IMR-90 (cell line): Measurements from ENCODE around the gene NTRK3. TPM values are rescaled to one million over a fixed set of nuclear protein-coding genes. Genes with fewer than 3 reads are reported as not detected.

Source experiments
- ATAC-seq: fragments of 200-7000 bp; cut with Tn5 transposase; 2 replicates; pipeline ENCODE4 v1.9.1; 2020; ENCODE audit warnings: low read depth, mild to moderate bottlenecking, moderate library complexity
- BruUV-seq: library from RNA; stranded (reverse); fragments of 400-500 nt; replicated peaks from 2 replicates; lab custom pipeline; 2021; lab: Mats Ljungman, UMichigan
- CTCF ChIA-PET: fragments of 300-600 bp; formaldehyde crosslinking; extraction: SDS; loops from one replicate; lab custom pipeline; 2021; ENCODE audit warnings: antibody characterized with exemption; lab: Yijun Ruan, JAX
- POLR2A ChIA-PET: fragments of 300-600 bp; sonication (Branson Sonifier 250); formaldehyde crosslinking; loops from one replicate; lab custom pipeline; 2022; ENCODE audit warnings: antibody characterized with exemption; ENCODE audit not compliant: unreplicated experiment; lab: Charles Lee
- DNase-seq: peaks from one replicate; pipeline ENCODE4 v3.0.0; 2013
- H2AFZ ChIP-seq: replicated peaks from 2 replicates; pipeline ENCODE3; 2013; ENCODE audit warnings: low read length, mild to moderate bottlenecking; ENCODE audit not compliant: poor library complexity
- H2AK5ac ChIP-seq: 2 replicates; pipeline ENCODE4 v1.6.1; 2013; ENCODE audit warnings: low read depth, low read length, inconsistent platforms
- H2AK9ac ChIP-seq: replicated peaks from 2 replicates; pipeline ENCODE3; 2013; ENCODE audit warnings: mild to moderate bottlenecking, low read depth, low read length, moderate library complexity; ENCODE audit not compliant: poor library complexity
- H2BK120ac ChIP-seq: 2 replicates; pipeline ENCODE4 v1.6.1; 2013; ENCODE audit warnings: low read depth, low read length, inconsistent platforms
- H2BK15ac ChIP-seq: 3 replicates; pipeline ENCODE4 v1.6.1; 2013; ENCODE audit warnings: low read depth, low read length, inconsistent platforms
- H2BK20ac ChIP-seq: 2 replicates; pipeline ENCODE4 v1.6.1; 2013; ENCODE audit warnings: low read depth, mild to moderate bottlenecking, inconsistent platforms, low read length, moderate library complexity
- H2BK5ac ChIP-seq: 2 replicates; pipeline ENCODE4 v1.6.1; 2013; ENCODE audit warnings: mild to moderate bottlenecking, low read depth, low read length, inconsistent platforms; ENCODE audit not compliant: poor library complexity, severe bottlenecking
- H3K14ac ChIP-seq: replicated peaks from 2 replicates; pipeline ENCODE4 v1.6.1; 2013; ENCODE audit warnings: low read depth, low read length, inconsistent platforms
- H3K18ac ChIP-seq: 2 replicates; pipeline ENCODE4 v1.6.1; 2013; ENCODE audit warnings: low read depth, low read length, control low read depth
- H3K23ac ChIP-seq: 2 replicates; pipeline ENCODE4 v1.6.1; 2013; ENCODE audit warnings: low read depth, low read length, inconsistent platforms
- H3K27ac ChIP-seq: 2 replicates; pipeline ENCODE4 v1.5.1; 2013; ENCODE audit warnings: mild to moderate bottlenecking, control low read depth, low read length; ENCODE audit not compliant: insufficient read depth
- H3K27me3 ChIP-seq: 2 replicates; pipeline ENCODE4 v1.6.1; 2013; ENCODE audit warnings: low read length; ENCODE audit not compliant: control insufficient read depth, insufficient read depth
- H3K36me3 ChIP-seq: 2 replicates; pipeline ENCODE4 v1.6.1; 2013; ENCODE audit warnings: low read length, mixed read lengths; ENCODE audit not compliant: control insufficient read depth, insufficient read depth
- H3K4ac ChIP-seq: 2 replicates; pipeline ENCODE4 v1.6.1; 2013; ENCODE audit warnings: low read depth, low read length, inconsistent platforms
- H3K4me1 ChIP-seq: 2 replicates; pipeline ENCODE4 v1.6.1; 2013; ENCODE audit warnings: low read length, mixed read lengths; ENCODE audit not compliant: control insufficient read depth, insufficient read depth
- H3K4me2 ChIP-seq: 2 replicates; pipeline ENCODE4 v1.6.1; 2013; ENCODE audit warnings: low read depth, mild to moderate bottlenecking, control low read depth, low read length, moderate library complexity
- H3K4me3 ChIP-seq: 2 replicates; pipeline ENCODE4 v1.5.1; 2013; ENCODE audit warnings: low read depth, mild to moderate bottlenecking, control low read depth, low read length, moderate library complexity; ENCODE audit not compliant: insufficient read depth
- H3K56ac ChIP-seq: 2 replicates; pipeline ENCODE4 v1.6.1; 2013; ENCODE audit warnings: low read length, inconsistent platforms; ENCODE audit not compliant: insufficient read depth; ENCODE audit errors: extremely low read depth
- H3K79me1 ChIP-seq, 2 experiments: 2 replicates each; pipeline ENCODE4 v1.6.1; 2013; ENCODE audit warnings: low read length in 2 of 2, inconsistent platforms in 1 of 2, low read depth in 1 of 2
- H3K9ac ChIP-seq: 2 replicates; pipeline ENCODE4 v1.6.1; 2013; ENCODE audit warnings: low read depth, low read length, control low read depth
- H3K9me1 ChIP-seq: 2 replicates; pipeline ENCODE4 v1.6.1; 2013; ENCODE audit warnings: low read length, inconsistent platforms; ENCODE audit not compliant: insufficient read depth
- H3K9me3 ChIP-seq: 2 replicates; pipeline ENCODE4 v1.6.1; 2013; ENCODE audit warnings: low read length; ENCODE audit not compliant: control insufficient read depth, insufficient read depth
- H4K20me1 ChIP-seq: 2 replicates; pipeline ENCODE4 v1.6.1; 2013; ENCODE audit warnings: low read length, inconsistent platforms; ENCODE audit not compliant: insufficient read depth
- H4K5ac ChIP-seq: 2 replicates; pipeline ENCODE4 v1.6.1; 2013; ENCODE audit warnings: mild to moderate bottlenecking, low read depth, low read length, control low read depth
- H4K8ac ChIP-seq, 2 experiments: 2 replicates each; pipeline ENCODE4 v1.6.1; 2013; ENCODE audit warnings: low read depth in 2 of 2, low read length in 2 of 2, control low read depth in 1 of 2, inconsistent platforms in 1 of 2
- H4K91ac ChIP-seq: 2 replicates; pipeline ENCODE4 v1.6.1; 2013; ENCODE audit warnings: low read depth, low read length, inconsistent platforms; ENCODE audit not compliant: insufficient read depth
- BHLHE40 ChIP-seq: fragments of 150-350 bp; IDR thresholded peaks from 2 replicates; pipeline ENCODE4 v1.6.1; 2016; ENCODE audit warnings: mild to moderate bottlenecking, low read depth, low read length
- CEBPB ChIP-seq: IDR thresholded peaks from 2 replicates; pipeline ENCODE4 v1.6.1; 2012; ENCODE audit warnings: low read depth, low read length, improper control_type of control experiment
- CHD1 ChIP-seq: IDR thresholded peaks from 2 replicates; pipeline ENCODE4 v1.6.1; 2012; ENCODE audit warnings: low read depth, low read length, improper control_type of control experiment
- CTCF ChIP-seq: conservative IDR thresholded peaks from 2 replicates; pipeline ENCODE4 v1.5.1; 2012; ENCODE audit warnings: mild to moderate bottlenecking, low read depth, low read length, improper control_type of control experiment
- ELK1 ChIP-seq: fragments of 150-350 bp; IDR thresholded peaks from 2 replicates; pipeline ENCODE4 v1.6.1; 2016; ENCODE audit warnings: low read depth, mild to moderate bottlenecking, low read length, moderate library complexity, borderline replicate concordance
- FOS ChIP-seq: fragments of 150-350 bp; IDR thresholded peaks from 2 replicates; pipeline ENCODE4 v1.6.1; 2016; ENCODE audit warnings: low read depth, low read length
- MAFK ChIP-seq: IDR thresholded peaks from 2 replicates; pipeline ENCODE4 v1.6.1; 2012; ENCODE audit warnings: low read depth, low read length, improper control_type of control experiment
- MAZ ChIP-seq: IDR thresholded peaks from 2 replicates; pipeline ENCODE4 v1.6.1; 2012; ENCODE audit warnings: low read depth, mild to moderate bottlenecking, low read length, improper control_type of control experiment, moderate library complexity, borderline replicate concordance
- MXI1 ChIP-seq: IDR thresholded peaks from 2 replicates; pipeline ENCODE4 v1.6.1; 2012; ENCODE audit warnings: low read depth, mild to moderate bottlenecking, low read length, moderate library complexity, borderline replicate concordance
- NFE2L2 ChIP-seq: fragments of 150-350 bp; IDR thresholded peaks from 2 replicates; pipeline ENCODE4 v1.6.1; 2016; ENCODE audit warnings: low read depth, mild to moderate bottlenecking, low read length
- RAD21 ChIP-seq: IDR thresholded peaks from 2 replicates; pipeline ENCODE4 v1.6.1; 2012; ENCODE audit warnings: low read length, improper control_type of control experiment
- RCOR1 ChIP-seq: IDR thresholded peaks from 2 replicates; pipeline ENCODE4 v1.6.1; 2012; ENCODE audit warnings: mild to moderate bottlenecking, low read length, improper control_type of control experiment; ENCODE audit not compliant: insufficient replicate concordance
- SMC3 ChIP-seq: fragments of 150-350 bp; IDR thresholded peaks from 2 replicates; pipeline ENCODE4 v1.6.1; 2016; ENCODE audit warnings: low read depth, mild to moderate bottlenecking, antibody characterized with exemption, low read length, moderate library complexity
- WGBS, 2 experiments: methylation state at CpG; one replicate each; pipeline versions ENCODE4 v1.1.5 to v1.1.7; 2013; ENCODE audit warnings: missing lambda C conversion rate in 2 of 2; ENCODE audit not compliant: insufficient read length in 1 of 2; ENCODE audit errors: extremely low coverage in 2 of 2; 5-methylcytosine and 5-hydroxymethylcytosine counted together
- dilution Hi-C: fragments of 300-500 bp; cut with HindIII; formaldehyde crosslinking; loops from one replicate; pipeline ENCODE4 v1.14.3; 2018; ENCODE audit warnings: low sequenced_read_pairs; ENCODE audit not compliant: unreplicated experiment
- in situ Hi-C: fragments of 300-500 bp; cut with MboI; formaldehyde crosslinking; loops from 3 replicates; pipeline ENCODE4 v1.14.3; 2019; ENCODE audit warnings: low sequenced_read_pairs, inconsistent platforms, mixed read lengths
- intact Hi-C: fragments of 100-400 bp; cut with micrococcal nuclease; formaldehyde crosslinking; loops from 2 replicates; pipeline ENCODE4 v1.10.0; 2022
- polyA plus RNA-seq, 3 experiments: library from polyadenylated mRNA; depleted of rRNA; stranded (reverse); fragments of >200 nt; gene quantifications; 2 replicates each; pipeline ENCODE4 v1.2.3, GENCODE V29; 2012; ENCODE audit warnings: low replicate concordance in 1 of 3
- total RNA-seq: library from RNA; depleted of rRNA; stranded (reverse); fragments of >200 nt; gene quantifications from 2 replicates; pipeline ENCODE4 v1.2.3, GENCODE V29; 2012
- TF ChIP-seq, protein P1 (sequence below): fragments of 150-350 bp; IDR thresholded peaks from 2 replicates; pipeline ENCODE4 v1.6.1; 2017; ENCODE audit warnings: mild to moderate bottlenecking, antibody characterized with exemption, low read length, low read depth

NTRK3 gene
- total and polyA plus RNA-seq, 2 of the 4 experiments (the other 2 are of a cell fraction): under 0.01 to 0.15 TPM

DNA sequence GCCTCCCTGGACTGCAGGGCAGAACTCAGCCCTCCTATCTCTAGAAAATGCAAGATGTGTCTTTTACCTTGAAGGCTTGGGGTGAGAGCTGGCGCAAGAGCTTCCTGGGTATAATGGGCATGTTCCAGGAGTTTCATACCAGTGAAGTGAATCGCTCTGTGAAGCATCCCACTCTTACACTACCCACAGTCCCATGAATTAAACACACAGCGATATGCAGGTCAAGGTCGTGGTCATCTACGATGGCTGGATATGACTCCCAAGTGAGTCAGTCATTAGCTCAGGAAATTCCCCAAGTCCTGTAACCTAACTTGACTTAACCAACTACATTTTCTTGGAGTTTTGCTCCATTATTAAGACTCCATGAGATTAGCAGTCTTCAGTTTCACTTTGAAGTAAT lies 439.7 kb downstream of the NTRK3 start:
- POLR2A ChIA-PET: no interaction called here
- Histone ChIP-seq H2BK15ac (0 out of 3 replicates have a peak overlapping the region, but pooled peaks have one; percentile 85), H4K91ac (peak overlapping the region; percentile 86), H3K23ac (peak overlapping the region; percentile 78; the same call in 1 of the 2 replicates), H2BK20ac (peak overlapping the region; percentile 96), H2AK5ac (peak overlapping the region; percentile 87; the same call in 1 of the 2 replicates), H4K5ac (no peak overlapping the region), H2BK5ac (peak overlapping the region; percentile 88), H3K4me3 (no peak overlapping the region), H3K4me1 (peaks cover 10% of the 10 kb centered on the region), H3K9ac (no peak overlapping the region), H2BK120ac (peak overlapping the region; percentile 96), H3K9me1 (peaks cover 5% of the 10 kb centered on the region), H3K9me3 (no peaks in the 10 kb centered on the region), H3K36me3 (no peaks in the 10 kb centered on the region), H2AK9ac (peak overlapping the region; percentile 67), H3K14ac (peak overlapping the region; percentile 66), H2AFZ (peak overlapping the region; percentile 29), H3K27ac (peak overlapping the region; percentile 65), H3K18ac (0 out of 2 replicates have a peak overlapping the region, but pooled peaks have one; percentile 85), H3K4me2 (peak overlapping the region; percentile 17; the same call in 1 of the 2 replicates), H3K56ac (peak overlapping the region; percentile 83), H3K4ac (peak overlapping the region; percentile 93), H3K27me3 (no peaks in the 10 kb centered on the region), H4K8ac (peak overlapping the region; percentile 79 to 90; a peak in 3 of 4 replicates), H3K79me1 (no peaks in the 10 kb centered on the region), H4K20me1 (no peaks in the 10 kb centered on the region)
- TF ChIP-seq RCOR1 (peak; percentile 84), CTCF (no peak), MAZ (peak; percentile 57; the same call in 1 of the 2 replicates), SMC3 (peak; percentile 15; the same call in 1 of the 2 replicates), ELK1 (no peak), MXI1 (no peak), CEBPB (peak; percentile 93), FOS (peak; percentile 96), MAFK (peak; percentile 32; the same call in 1 of the 2 replicates), NFE2L2 (no peak), RAD21 (peak; percentile 30; the same call in 1 of the 2 replicates), CHD1 (no peak), BHLHE40 (peak; percentile 56)
- TF ChIP-seq, protein P1, sequence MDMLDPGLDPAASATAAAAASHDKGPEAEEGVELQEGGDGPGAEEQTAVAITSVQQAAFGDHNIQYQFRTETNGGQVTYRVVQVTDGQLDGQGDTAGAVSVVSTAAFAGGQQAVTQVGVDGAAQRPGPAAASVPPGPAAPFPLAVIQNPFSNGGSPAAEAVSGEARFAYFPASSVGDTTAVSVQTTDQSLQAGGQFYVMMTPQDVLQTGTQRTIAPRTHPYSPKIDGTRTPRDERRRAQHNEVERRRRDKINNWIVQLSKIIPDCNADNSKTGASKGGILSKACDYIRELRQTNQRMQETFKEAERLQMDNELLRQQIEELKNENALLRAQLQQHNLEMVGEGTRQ: no peak
- intact Hi-C loops: loop anchor here (1.0 to 5.0 kb wide), 2 partner anchors 65 to 145 kb away; no protein-coding TSS in a partner anchor
- ATAC-seq: peak; percentile 96
- peak; percentile 99 for DNase-seq
- BruUV-seq: no TSS peak
- CTCF ChIA-PET: interaction anchor here (1.0 kb wide), 1 partner anchor 9 kb away, joined by 3 read pairs; no protein-coding TSS in a partner anchor
- 4% methylated on average over 3 of the region's 5 CpGs; no CpG with 5 or more reads in 1 of the 2 experiments for WGBS, 2 experiments
- dilution Hi-C loops: no loop called here
- in situ Hi-C loops: no loop called here
